SK-N-SH treated with all-trans-retinoic acid at 6 μM for 48 hours (cell line): ENCODE results near the gene FSD1L.

ENCODE experiments used
- ARNTL ChIP-seq: fragments of 450-650 bp; formaldehyde crosslinking; IDR thresholded peaks from 2 replicates; pipeline ENCODE4 v1.5.0; 2020; ENCODE audit warnings: low read depth, mild to moderate bottlenecking, moderate library complexity, borderline replicate concordance
- ESRRG ChIP-seq: fragments of 250-450 bp; sonication (Bioruptor Pico); IDR thresholded peaks from 2 replicates; pipeline ENCODE4 v1.6.1; 2021; ENCODE audit warnings: mild to moderate bottlenecking
- ZFP30 ChIP-seq: fragments of 450-650 bp; formaldehyde crosslinking; IDR thresholded peaks from 2 replicates; pipeline ENCODE4 v1.5.0; 2022; ENCODE audit warnings: mild to moderate bottlenecking, moderate library complexity
- TF ChIP-seq, protein P1 (sequence below): fragments of 250-450 bp; sonication (Bioruptor Pico); IDR thresholded peaks from 2 replicates; pipeline ENCODE4 v1.8.0; 2020; ENCODE audit warnings: mild to moderate bottlenecking, moderate library complexity, borderline replicate concordance

DNA sequence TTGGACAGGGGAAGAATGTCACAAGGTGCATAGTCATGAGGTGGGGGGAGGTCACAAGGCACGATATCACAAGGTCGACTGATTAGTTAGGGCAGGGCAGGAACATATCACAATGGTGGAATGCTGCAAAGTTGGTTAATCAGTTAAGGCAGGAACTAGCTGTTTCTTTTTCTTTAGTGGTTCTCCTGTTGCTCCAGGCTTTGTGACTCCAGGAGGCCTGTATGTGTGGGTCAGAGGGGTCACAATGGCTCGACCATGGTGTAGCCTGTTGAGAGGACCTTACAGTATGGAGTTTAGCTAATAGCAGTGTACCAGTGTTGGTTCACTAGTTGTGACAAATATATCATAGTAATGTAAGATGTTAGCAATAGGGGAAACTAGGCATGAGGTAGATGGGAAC is 12.4 kb upstream of the FSD1L start:
- TF ChIP-seq ZFP30 (CRISPR knock-in tag) (no peak), ESRRG (CRISPR knock-in tag) (no peak), ARNTL (CRISPR knock-in tag) (no peak)
- TF ChIP-seq, protein P1, sequence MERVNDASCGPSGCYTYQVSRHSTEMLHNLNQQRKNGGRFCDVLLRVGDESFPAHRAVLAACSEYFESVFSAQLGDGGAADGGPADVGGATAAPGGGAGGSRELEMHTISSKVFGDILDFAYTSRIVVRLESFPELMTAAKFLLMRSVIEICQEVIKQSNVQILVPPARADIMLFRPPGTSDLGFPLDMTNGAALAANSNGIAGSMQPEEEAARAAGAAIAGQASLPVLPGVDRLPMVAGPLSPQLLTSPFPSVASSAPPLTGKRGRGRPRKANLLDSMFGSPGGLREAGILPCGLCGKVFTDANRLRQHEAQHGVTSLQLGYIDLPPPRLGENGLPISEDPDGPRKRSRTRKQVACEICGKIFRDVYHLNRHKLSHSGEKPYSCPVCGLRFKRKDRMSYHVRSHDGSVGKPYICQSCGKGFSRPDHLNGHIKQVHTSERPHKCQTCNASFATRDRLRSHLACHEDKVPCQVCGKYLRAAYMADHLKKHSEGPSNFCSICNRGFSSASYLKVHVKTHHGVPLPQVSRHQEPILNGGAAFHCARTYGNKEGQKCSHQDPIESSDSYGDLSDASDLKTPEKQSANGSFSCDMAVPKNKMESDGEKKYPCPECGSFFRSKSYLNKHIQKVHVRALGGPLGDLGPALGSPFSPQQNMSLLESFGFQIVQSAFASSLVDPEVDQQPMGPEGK, result no peak
